Ishikawa (cell line): ENCODE results near the gene CYBB.

Experiments used
- CEBPB ChIP-seq: IDR thresholded peaks from 2 replicates; pipeline ENCODE4 v1.6.1; 2012
- CREB1 ChIP-seq: IDR thresholded peaks from 2 replicates; pipeline ENCODE4 v1.6.1; 2012; ENCODE audit warnings: low read depth
- EGR1 ChIP-seq: IDR thresholded peaks from 2 replicates; pipeline ENCODE4 v1.6.1; 2012
- EP300 ChIP-seq: IDR thresholded peaks from 2 replicates; pipeline ENCODE4 v1.6.1; 2012; ENCODE audit warnings: borderline replicate concordance
- FOXM1 ChIP-seq: IDR thresholded peaks from 2 replicates; pipeline ENCODE4 v1.6.1; 2012; ENCODE audit warnings: low read depth, borderline replicate concordance
- NFIC ChIP-seq: IDR thresholded peaks from 2 replicates; pipeline ENCODE4 v1.6.1; 2012
- RAD21 ChIP-seq: IDR thresholded peaks from 2 replicates; pipeline ENCODE4 v1.6.1; 2012; ENCODE audit warnings: low read depth
- TAF1 ChIP-seq: IDR thresholded peaks from 2 replicates; pipeline ENCODE4 v1.6.1; 2012; ENCODE audit warnings: low read depth, mild to moderate bottlenecking
- TCF12 ChIP-seq: IDR thresholded peaks from 2 replicates; pipeline ENCODE4 v1.6.1; 2012; ENCODE audit warnings: low read depth
- TEAD4 ChIP-seq: IDR thresholded peaks from 2 replicates; pipeline ENCODE4 v1.6.1; 2012
- USF1 ChIP-seq: IDR thresholded peaks from 2 replicates; pipeline ENCODE4 v1.6.1; 2012
- YY1 ChIP-seq: IDR thresholded peaks from 2 replicates; pipeline ENCODE4 v1.6.1; 2012; ENCODE audit warnings: low read depth
- ZBTB7A ChIP-seq: IDR thresholded peaks from 2 replicates; pipeline ENCODE4 v1.6.1; 2012; ENCODE audit warnings: low read depth
- TF ChIP-seq, protein P1 (sequence below): IDR thresholded peaks from 2 replicates; pipeline ENCODE4 v1.6.1; 2012; ENCODE audit warnings: low read depth, mild to moderate bottlenecking
- TF ChIP-seq, protein P2 (sequence below): IDR thresholded peaks from 2 replicates; pipeline ENCODE4 v1.6.1; 2012

CYBB gene

DNA sequence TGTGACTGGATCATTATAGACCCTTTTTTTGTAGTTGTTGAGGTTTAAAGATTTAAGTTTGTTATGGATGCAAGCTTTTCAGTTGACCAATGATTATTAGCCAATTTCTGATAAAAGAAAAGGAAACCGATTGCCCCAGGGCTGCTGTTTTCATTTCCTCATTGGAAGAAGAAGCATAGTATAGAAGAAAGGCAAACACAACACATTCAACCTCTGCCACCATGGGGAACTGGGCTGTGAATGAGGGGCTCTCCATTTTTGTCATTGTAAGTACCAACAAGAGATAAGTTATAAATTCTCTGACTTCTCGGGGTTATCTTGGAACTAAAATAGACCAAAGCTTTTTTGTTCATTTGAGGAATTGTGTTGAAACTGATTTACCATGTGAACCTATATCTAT lies at the start of gene CYBB:
CYBB (plus strand) TSS at position 203 of the 400 bp plus-strand sequence; CDS start at position 222, 19 bp downstream.
- TF ChIP-seq NFIC (no peak), ZBTB7A (no peak)

DNA sequence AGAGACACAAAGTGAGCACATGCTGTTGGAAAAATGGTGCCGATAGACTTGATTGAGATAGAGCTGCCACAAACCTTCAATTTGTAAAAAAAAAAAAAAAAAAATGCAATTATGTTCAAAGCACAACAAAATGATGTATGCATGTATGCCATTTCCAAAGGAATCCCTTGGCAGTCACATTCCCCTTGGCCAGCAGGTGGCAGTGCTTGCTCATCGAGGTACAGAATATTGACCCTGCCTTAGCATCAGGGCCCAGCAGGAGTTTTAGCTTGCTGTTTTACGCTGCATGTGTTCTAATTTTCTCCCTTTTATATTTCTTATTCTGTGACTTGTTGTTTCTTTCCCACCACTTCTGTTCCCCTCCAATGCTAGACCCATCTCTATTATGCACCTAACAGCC lies 34.5 kb upstream of the CYBB start:
- TF ChIP-seq CEBPB: no peak
- TF ChIP-seq TCF12: no peak
- TF ChIP-seq RAD21: peak; percentile 73
- TF ChIP-seq FOXM1: no peak

GRCh38 chrX:37745835-37746217 lies 34.0 kb upstream of the CYBB start:
- TF ChIP-seq, protein P1, sequence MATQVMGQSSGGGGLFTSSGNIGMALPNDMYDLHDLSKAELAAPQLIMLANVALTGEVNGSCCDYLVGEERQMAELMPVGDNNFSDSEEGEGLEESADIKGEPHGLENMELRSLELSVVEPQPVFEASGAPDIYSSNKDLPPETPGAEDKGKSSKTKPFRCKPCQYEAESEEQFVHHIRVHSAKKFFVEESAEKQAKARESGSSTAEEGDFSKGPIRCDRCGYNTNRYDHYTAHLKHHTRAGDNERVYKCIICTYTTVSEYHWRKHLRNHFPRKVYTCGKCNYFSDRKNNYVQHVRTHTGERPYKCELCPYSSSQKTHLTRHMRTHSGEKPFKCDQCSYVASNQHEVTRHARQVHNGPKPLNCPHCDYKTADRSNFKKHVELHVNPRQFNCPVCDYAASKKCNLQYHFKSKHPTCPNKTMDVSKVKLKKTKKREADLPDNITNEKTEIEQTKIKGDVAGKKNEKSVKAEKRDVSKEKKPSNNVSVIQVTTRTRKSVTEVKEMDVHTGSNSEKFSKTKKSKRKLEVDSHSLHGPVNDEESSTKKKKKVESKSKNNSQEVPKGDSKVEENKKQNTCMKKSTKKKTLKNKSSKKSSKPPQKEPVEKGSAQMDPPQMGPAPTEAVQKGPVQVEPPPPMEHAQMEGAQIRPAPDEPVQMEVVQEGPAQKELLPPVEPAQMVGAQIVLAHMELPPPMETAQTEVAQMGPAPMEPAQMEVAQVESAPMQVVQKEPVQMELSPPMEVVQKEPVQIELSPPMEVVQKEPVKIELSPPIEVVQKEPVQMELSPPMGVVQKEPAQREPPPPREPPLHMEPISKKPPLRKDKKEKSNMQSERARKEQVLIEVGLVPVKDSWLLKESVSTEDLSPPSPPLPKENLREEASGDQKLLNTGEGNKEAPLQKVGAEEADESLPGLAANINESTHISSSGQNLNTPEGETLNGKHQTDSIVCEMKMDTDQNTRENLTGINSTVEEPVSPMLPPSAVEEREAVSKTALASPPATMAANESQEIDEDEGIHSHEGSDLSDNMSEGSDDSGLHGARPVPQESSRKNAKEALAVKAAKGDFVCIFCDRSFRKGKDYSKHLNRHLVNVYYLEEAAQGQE: no peak
- no peak for TF ChIP-seq TCF12
- no peak for TF ChIP-seq NFIC
- no peak for TF ChIP-seq CREB1
- no peak for TF ChIP-seq TAF1
- no peak for TF ChIP-seq RAD21
- no peak for TF ChIP-seq EGR1
- no peak for TF ChIP-seq USF1
- no peak for TF ChIP-seq TEAD4

GRCh38 chrX:37746218-37746941 lies 33.5 kb upstream of the CYBB start:
- no peak for TF ChIP-seq ZBTB7A
- TF ChIP-seq EGR1: no peak
- TF ChIP-seq, protein P1: no peak
- TF ChIP-seq CREB1: no peak
- TF ChIP-seq TCF12: no peak
- TF ChIP-seq CEBPB: no peak
- TF ChIP-seq, protein P2, sequence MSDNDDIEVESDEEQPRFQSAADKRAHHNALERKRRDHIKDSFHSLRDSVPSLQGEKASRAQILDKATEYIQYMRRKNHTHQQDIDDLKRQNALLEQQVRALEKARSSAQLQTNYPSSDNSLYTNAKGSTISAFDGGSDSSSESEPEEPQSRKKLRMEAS: no peak
- TF ChIP-seq NFIC: no peak
- no peak for TF ChIP-seq TAF1

DNA sequence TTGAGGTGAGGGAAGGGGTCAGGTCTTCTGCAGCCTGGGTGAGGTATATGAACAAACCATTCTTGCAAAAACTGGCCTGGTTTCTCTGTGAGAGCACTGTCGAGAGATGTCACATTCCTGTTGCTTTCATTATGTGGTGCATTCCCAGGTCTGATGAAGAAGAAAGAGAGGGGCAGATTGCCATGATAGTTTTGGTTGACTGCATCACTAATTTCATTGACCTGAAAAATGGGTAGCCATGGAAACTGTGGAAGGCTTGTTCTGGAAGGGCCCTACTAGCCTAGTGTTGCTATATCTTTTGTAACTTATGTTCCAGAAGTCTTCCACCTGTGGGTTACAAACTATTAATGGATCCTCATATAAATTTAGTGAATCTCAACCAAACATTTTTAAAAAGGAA lies 32.9 kb upstream of the CYBB start:
- TF ChIP-seq NFIC (no peak), RAD21 (no peak), TEAD4 (no peak), EP300 (no peak), CREB1 (no peak), TCF12 (no peak), CEBPB (no peak), YY1 (no peak), TAF1 (no peak), FOXM1 (no peak), ZBTB7A (no peak), USF1 (no peak), EGR1 (no peak)
- TF ChIP-seq, protein P2: no peak
- TF ChIP-seq, protein P1: no peak
